OCI-LY1 (cell line): ENCODE results near the gene BCAP31.

Experiments used
- EZH2 ChIP-seq: fragments of 200-600 bp; sonication (generic), shearing (Covaris generic); IDR thresholded peaks from 2 replicates; pipeline ENCODE4 v1.8.0; 2017; ENCODE audit warnings: borderline replicate concordance, mixed run types, mild to moderate bottlenecking, antibody characterized with exemption, low read length, moderate library complexity, mixed read lengths
- TF ChIP-seq, protein P1 (sequence below): fragments of 200-600 bp; sonication (generic), shearing (Covaris generic); IDR thresholded peaks from 2 replicates; pipeline ENCODE4 v1.5.1; 2017; ENCODE audit warnings: mild to moderate bottlenecking, antibody characterized with exemption, low read length, moderate library complexity, mixed read lengths

DNA sequence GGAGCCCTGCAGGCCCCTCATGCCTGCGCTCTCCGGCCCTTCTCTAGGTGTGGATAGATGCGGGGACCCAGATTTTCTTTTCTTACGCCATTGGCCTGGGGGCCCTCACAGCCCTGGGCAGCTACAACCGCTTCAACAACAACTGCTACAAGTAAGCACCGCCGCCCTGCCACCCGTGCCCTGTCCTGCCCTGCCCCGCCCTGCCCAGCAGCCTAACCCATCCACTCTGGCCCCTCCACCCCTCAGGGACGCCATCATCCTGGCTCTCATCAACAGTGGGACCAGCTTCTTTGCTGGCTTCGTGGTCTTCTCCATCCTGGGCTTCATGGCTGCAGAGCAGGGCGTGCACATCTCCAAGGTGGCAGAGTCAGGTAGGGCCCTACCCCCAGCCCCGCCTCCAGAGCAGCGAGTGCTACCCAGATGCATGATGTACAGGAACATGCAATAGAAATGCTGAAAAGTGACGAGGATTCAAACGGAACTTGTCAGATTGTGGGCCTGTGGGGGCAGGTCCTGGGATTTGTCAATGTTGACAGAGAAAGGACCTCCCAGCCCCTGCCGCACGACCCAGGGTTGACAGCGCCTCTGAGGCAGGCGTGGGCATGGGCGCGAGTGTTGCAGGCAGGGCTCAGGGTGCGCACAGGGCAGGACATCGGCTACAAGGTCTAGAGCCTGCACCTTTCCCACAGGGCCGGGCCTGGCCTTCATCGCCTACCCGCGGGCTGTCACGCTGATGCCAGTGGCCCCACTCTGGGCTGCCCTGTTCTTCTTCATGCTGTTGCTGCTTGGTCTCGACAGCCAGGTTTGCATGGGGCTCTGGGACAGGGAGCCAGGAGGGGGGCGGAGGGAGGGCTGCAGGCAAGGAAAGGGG is 30.7 kb downstream of the BCAP31 start:
- TF ChIP-seq, protein P1, sequence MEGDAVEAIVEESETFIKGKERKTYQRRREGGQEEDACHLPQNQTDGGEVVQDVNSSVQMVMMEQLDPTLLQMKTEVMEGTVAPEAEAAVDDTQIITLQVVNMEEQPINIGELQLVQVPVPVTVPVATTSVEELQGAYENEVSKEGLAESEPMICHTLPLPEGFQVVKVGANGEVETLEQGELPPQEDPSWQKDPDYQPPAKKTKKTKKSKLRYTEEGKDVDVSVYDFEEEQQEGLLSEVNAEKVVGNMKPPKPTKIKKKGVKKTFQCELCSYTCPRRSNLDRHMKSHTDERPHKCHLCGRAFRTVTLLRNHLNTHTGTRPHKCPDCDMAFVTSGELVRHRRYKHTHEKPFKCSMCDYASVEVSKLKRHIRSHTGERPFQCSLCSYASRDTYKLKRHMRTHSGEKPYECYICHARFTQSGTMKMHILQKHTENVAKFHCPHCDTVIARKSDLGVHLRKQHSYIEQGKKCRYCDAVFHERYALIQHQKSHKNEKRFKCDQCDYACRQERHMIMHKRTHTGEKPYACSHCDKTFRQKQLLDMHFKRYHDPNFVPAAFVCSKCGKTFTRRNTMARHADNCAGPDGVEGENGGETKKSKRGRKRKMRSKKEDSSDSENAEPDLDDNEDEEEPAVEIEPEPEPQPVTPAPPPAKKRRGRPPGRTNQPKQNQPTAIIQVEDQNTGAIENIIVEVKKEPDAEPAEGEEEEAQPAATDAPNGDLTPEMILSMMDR = no peak
- TF ChIP-seq EZH2 = no peak
